ENCODE results near the gene PPP1R12B.
"Not testable (repeated sequence)": the region's sequence is repeated elsewhere in the genome, so short reads cannot be mapped to it uniquely, and the experiment has no call there.

PPP1R12B gene

GRCh38 chr1:202498542-202498941, 150.0 kb downstream of the PPP1R12B start:
- TF ChIP-seq ZNF175 (tag by site-specific recombination; IDR thresholded peaks at IDR 0.05) (no peak), ZNF311 (tag by site-specific recombination; IDR thresholded peaks at IDR 0.05; ENCODE audit: borderline replicate concordance) (no peak), BCL11A (tag by site-specific recombination; IDR thresholded peaks at IDR 0.05; ENCODE audit: low read depth) (no peak), GFI1B (tag by site-specific recombination; IDR thresholded peaks at IDR 0.05) (no peak), ZNF223 (tag by site-specific recombination; IDR thresholded peaks at IDR 0.05) (no peak), KLF16 (tag by site-specific recombination; IDR thresholded peaks at IDR 0.05) (no peak), ZNF174 (tag by site-specific recombination; IDR thresholded peaks at IDR 0.05) (no peak), YY1 (tag by site-specific recombination; IDR thresholded peaks at IDR 0.05) (no peak), ZNF37A (tag by site-specific recombination; IDR thresholded peaks at IDR 0.05) (no peak), ZNF549 (tag by site-specific recombination; IDR thresholded peaks at IDR 0.05) (no peak), ZSCAN16 (tag by site-specific recombination; IDR thresholded peaks at IDR 0.05) (no peak)
- no peak overlapping the region for H3K27ac ChIP-seq (ENCODE audit: extremely low read depth, low read depth, low read length)
- H3K9me3 ChIP-seq (ENCODE audit: control insufficient read depth, insufficient read depth, low read depth, low read length): no peaks in the 10 kb centered on the region
- H3K4me3 ChIP-seq (ENCODE audit: low read depth, low read length): no peak overlapping the region
- ChIA-PET CTCF (interaction anchor here (0.6 kb wide), 1 partner anchor 86 kb away, joined by 3 read pairs; no protein-coding TSS in a partner anchor), POLR2A (no interaction called here)
- 0 out of 2 replicates have a peak, but pooled peaks cover 2% of the 10 kb centered on the region for H3K4me1 ChIP-seq (ENCODE audit: control insufficient read depth, insufficient read depth, low read length)
- H3K36me3 ChIP-seq (ENCODE audit: control insufficient read depth in 2 of 2, insufficient read depth in 1 of 2, low read length in 2 of 2): peaks cover 0 to 20% of the 10 kb centered on the region in 2 experiments; a peak in 1 of 3 replicates

GRCh38 chr1:202499997-202500396, 151.5 kb downstream of the PPP1R12B start:
- POLR2A ChIA-PET; H3K4me1 ChIP-seq (ENCODE audit: control insufficient read depth, insufficient read depth, low read length); H3K27ac ChIP-seq (ENCODE audit: extremely low read depth, low read depth, low read length); H3K4me3 ChIP-seq (ENCODE audit: low read depth, low read length); H3K9me3 ChIP-seq (ENCODE audit: control insufficient read depth, insufficient read depth, low read depth, low read length): not testable (repeated sequence)
- peak; percentile 36; the same call in 1 of the 2 replicates for TF ChIP-seq ZNF664 (tag by site-specific recombination; IDR thresholded peaks at IDR 0.05)
- TF ChIP-seq ZNF596 (tag by site-specific recombination; IDR thresholded peaks at IDR 0.05): peak; percentile 71; the same call in 1 of the 2 replicates
- CTCF ChIA-PET: interaction anchor here (0.7 to 3.3 kb wide), 4 partner anchors 72 to 219 kb away, joined by 4 to 18 read pairs (median 6); no protein-coding TSS in a partner anchor
- H3K36me3 ChIP-seq (ENCODE audit: control insufficient read depth in 2 of 2, insufficient read depth in 1 of 2, low read length in 2 of 2): peaks cover 0 to 20% of the 10 kb centered on the region in 2 experiments; a peak in 1 of 3 replicates

GRCh38 chr1:202501281-202501680, 152.8 kb downstream of the PPP1R12B start:
- Histone ChIP-seq H3K27ac (ENCODE audit: extremely low read depth, low read depth, low read length) (no peak overlapping the region), H3K9me3 (ENCODE audit: control insufficient read depth, insufficient read depth, low read depth, low read length) (no peaks in the 10 kb centered on the region), H3K36me3 (ENCODE audit: control insufficient read depth in 2 of 2, insufficient read depth in 1 of 2, low read length in 2 of 2) (peaks cover 0 to 10% of the 10 kb centered on the region in 2 experiments; a peak in 1 of 3 replicates), H3K4me3 (ENCODE audit: low read depth, low read length) (no peak overlapping the region), H3K4me1 (ENCODE audit: control insufficient read depth, insufficient read depth, low read length) (peaks cover 4% of the 10 kb centered on the region)
- TF ChIP-seq ZNF624 (tag by site-specific recombination; IDR thresholded peaks at IDR 0.05) (no peak), ZNF211 (tag by site-specific recombination; IDR thresholded peaks at IDR 0.05; ENCODE audit: low read depth) (no peak), HIC1 (tag by site-specific recombination; IDR thresholded peaks at IDR 0.05) (no peak), HOXD13 (CRISPR knock-in tag; IDR thresholded peaks at IDR 0.05; ENCODE audit: borderline replicate concordance) (no peak), CTCF (tag by site-specific recombination; IDR thresholded peaks at IDR 0.05) (peak; percentile 50; the same call in 1 of the 2 replicates), ZNF654 (tag by site-specific recombination; IDR thresholded peaks at IDR 0.05; ENCODE audit: low read depth) (peak; percentile 85), ZBTB11 (tag by site-specific recombination; conservative IDR thresholded peaks at IDR 0.05; ENCODE audit: low read depth) (no peak)
- ChIA-PET CTCF (interaction anchor here (0.6 to 3.3 kb wide), 13 partner anchors 9 to 218 kb away, joined by 3 to 20 read pairs (median 5); no protein-coding TSS in a partner anchor), POLR2A (interaction anchor here (1.4 kb wide), 1 partner anchor 160 kb away, joined by 4 read pairs; the partner anchor contains the start of gene UBE2T)
